Loucy (cell line): Measurements from ENCODE around the gene GNB5.
"Not testable (repeated sequence)": the region's sequence is repeated elsewhere in the genome, so short reads cannot be mapped to it uniquely, and the experiment has no call there.

Experiments used
- EZH2phosphoT487 ChIP-seq: fragments of 200-600 bp; IDR thresholded peaks from 2 replicates; pipeline ENCODE4 v1.6.1; 2018; ENCODE audit warnings: antibody characterized with exemption, mild to moderate bottlenecking, moderate library complexity, borderline replicate concordance
- TF ChIP-seq, protein P1 (sequence below): fragments of 200-600 bp; sonication (generic); conservative IDR thresholded peaks from 2 replicates; pipeline ENCODE4 v1.5.1; 2014; ENCODE audit warnings: mild to moderate bottlenecking, antibody characterized with exemption, low read length

DNA sequence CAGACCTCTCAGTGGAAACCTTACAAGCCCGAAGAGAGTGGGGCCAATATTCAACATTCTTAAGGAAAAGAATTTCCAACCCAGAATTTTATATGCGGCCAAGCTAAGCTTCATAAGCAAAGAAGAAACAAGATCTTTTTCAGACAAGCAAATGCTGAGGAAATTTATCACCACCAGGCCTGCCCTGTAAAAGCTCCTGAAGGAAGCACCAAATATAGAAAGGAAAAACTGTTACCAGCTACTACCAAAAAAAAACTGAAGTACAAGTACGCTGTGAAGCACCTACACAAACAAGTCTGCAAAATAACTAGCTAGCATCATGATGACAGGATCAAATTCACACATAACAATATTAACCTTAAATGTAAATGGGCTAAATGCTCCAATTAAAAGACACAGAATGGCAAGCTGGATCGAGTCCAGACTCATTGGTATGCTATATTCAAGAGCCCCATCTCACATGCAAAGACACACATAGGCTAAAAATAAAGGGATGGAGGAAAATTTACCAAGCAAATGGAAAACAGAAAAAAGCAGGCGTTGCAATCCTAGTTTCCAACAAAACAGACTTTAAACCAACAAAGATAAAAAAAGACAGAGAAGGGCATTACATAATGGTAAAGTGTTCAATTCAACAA, 25.6 kb downstream of the GNB5 start:
- TF ChIP-seq, protein P1, sequence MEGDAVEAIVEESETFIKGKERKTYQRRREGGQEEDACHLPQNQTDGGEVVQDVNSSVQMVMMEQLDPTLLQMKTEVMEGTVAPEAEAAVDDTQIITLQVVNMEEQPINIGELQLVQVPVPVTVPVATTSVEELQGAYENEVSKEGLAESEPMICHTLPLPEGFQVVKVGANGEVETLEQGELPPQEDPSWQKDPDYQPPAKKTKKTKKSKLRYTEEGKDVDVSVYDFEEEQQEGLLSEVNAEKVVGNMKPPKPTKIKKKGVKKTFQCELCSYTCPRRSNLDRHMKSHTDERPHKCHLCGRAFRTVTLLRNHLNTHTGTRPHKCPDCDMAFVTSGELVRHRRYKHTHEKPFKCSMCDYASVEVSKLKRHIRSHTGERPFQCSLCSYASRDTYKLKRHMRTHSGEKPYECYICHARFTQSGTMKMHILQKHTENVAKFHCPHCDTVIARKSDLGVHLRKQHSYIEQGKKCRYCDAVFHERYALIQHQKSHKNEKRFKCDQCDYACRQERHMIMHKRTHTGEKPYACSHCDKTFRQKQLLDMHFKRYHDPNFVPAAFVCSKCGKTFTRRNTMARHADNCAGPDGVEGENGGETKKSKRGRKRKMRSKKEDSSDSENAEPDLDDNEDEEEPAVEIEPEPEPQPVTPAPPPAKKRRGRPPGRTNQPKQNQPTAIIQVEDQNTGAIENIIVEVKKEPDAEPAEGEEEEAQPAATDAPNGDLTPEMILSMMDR = not testable (repeated sequence)
- TF ChIP-seq EZH2phosphoT487 = not testable (repeated sequence)
